ENCODE measurements around the gene CCDC170. TPM values are rescaled to one million over a fixed set of nuclear protein-coding genes. Genes with fewer than 3 reads are reported as not detected.
"Not testable (repeated sequence)": the region's sequence is repeated elsewhere in the genome, so short reads cannot be mapped to it uniquely, and the experiment has no call there.

The CCDC170 gene
- total RNA-seq, 1 donor from 2014 or later = 4.1 TPM

- DNase-seq = peak; percentile 61
Measured at GRCh38 chr6:151494235-151494935, 568 bp downstream of the CCDC170 start.

DNA sequence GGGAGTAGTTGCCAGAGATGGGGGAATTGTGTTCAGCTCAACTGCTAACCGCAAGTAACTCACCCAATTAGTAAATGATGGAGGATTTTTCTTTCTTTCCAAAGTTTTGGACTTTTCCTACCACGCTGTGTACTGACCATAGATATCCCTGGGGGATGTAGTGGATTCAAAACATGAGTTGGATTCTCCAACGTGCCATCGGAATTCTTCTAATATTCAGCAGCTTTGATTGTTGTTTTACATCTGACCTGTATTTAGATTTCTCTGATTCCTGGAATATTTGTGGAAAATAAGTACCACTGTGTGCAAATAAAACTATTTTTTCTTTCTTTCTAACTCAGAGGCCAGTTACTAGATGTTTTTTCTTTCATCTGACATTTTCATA is 1.1 kb downstream of the CCDC170 start:
- DNase-seq = no peak

GRCh38 chr6:151495380-151495779 is 1.6 kb downstream of the CCDC170 start:
- DNase-seq = no peak

- DNase-seq = no peak
Measured at GRCh38 chr6:151497905-151498304, 4.1 kb downstream of the CCDC170 start.

DNA sequence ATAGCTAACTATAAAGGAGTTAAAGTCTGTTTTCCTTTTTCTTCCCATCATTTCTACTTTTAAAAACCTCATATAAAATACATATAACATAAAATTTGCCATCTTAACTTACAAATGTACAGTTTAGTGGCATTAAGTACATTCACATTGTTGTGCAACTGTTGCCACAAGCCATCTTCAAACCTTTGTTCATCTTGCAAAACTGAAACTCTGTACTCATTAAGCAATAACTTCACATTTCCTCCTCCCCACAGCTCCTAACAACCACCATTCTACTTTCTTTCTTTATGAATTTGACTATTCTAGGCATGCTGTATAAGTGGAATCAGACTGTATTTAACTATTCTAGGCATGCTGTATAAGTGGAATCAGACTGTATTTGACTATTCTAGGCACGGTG is 4.5 kb downstream of the CCDC170 start:
- DNase-seq = no peak

DNA sequence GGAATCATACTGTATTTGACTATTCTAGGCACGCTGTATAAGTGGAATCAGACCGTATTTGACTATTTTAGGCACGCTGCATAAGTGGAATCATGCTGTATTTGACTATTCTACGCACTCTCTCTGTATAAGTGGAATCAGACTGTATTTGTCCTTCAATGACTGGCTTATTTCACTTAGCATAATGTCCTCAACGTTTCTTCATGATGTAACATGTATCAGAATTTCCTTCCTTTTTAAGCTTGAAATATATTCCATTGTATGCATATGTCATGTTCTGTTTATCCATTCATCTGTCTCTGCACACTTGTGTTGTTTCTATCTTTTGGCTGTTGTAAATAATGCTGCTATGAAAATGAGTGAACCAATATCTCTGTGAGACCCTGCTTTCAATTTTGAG is 5.7 kb downstream of the CCDC170 start:
- DNase-seq = no peak

GRCh38 chr6:151501511-151502136 is 7.8 kb downstream of the CCDC170 start:
- DNase-seq = no peak

GRCh38 chr6:151502499-151502898 is 8.7 kb downstream of the CCDC170 start:
- DNase-seq = no peak

DNA sequence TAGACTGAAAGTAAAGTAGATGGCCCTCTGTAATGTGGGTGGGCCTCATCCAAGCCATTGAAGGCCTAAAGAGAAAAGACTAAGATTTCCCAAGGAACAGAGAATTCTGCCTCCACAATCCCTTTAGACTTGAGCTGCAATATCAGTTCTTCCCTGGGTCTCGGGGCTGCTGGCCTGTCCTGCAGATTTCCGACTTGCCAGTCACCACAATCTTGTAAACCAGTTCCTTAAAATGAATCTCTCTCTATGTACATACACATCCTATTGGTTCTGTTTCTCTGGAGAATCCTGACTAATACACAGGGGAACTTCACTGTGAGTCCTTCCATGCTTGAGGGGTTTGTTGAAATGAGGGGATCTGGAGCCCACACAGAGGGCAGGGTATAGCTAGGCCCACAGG is 12.9 kb downstream of the CCDC170 start:
- no peak for DNase-seq

GRCh38 chr6:151509048-151509447 is 15.2 kb downstream of the CCDC170 start:
- no peak for DNase-seq

- DNase-seq = no peak
Measured at GRCh38 chr6:151512481-151512880, 18.7 kb downstream of the CCDC170 start.

DNA sequence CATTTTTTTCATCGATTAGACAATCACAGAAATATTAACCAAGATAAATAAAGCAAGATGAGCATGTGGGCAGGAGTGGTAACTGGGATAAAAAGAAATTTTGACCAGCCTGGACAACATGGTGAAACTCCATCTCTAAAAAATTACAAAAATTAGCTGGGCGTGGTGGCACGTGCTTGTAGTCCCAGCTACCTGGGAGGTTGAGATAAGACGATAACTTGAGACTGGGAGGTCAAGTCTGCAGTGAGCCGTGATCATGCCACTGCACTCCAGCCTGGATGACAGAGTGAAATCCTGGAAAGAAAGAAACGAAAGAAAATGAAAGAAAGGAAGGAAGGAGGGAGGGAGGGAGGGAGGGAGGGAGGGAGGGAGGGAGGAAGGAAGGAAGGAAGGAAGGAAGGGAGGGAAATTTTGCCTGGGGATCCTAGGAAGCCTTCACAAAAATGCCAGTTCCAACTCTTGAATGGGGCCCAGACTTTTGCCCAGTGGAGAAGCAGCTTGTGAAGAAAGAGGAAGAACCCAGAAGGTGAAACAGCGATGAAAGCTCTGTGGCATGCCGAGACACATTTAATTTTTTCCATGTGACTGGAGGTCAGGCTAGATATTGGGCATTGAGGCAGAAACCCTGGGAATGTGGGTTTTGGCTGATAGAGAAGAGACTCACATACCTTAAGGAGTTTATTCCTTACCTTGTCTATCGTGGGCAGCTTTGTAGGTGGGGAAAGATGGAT is 20.3 kb downstream of the CCDC170 start:
- no peak for DNase-seq

DNA sequence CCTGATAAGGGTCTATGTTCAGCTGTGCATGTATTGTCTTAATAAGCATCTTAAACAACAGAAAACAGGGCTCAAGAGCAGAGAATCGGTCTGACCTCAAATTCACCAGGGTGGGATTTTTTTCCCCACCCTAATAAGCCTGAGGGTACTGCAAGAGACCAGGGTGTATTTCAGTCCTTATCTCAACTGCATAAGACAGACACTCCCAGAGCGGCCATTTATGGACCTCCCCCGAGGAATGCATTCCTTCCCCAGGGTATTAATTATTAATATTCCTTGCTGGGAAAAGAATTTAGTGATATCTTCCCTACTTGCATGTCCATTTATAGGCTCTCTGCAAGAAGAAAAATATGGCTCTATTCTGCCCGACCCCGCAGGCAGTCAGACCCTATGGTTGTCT is 25.2 kb downstream of the CCDC170 start:
- not testable (repeated sequence) for DNase-seq

GRCh38 chr6:151523034-151523433 is 29.2 kb downstream of the CCDC170 start:
- no peak for DNase-seq

DNA sequence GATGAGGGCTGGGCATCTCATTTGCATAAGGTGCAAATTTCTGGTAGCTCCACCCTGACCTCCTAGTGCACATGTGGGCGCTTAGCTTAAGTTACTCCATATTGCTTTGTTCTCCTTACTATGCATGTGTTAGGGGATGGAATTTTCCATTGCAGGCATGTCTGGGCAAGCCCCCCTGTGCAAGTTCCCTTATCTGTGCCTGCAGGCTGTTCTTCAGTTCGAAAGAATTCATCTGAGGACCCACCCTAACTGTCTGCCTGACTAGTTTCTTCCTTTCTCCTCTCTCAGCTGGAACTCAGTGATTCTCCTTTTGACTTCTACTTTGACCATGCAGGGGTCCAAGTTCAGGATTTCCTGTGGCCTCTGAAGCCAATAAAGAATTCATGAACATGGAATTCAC is 30.2 kb downstream of the CCDC170 start:
- DNase-seq = no peak

DNA sequence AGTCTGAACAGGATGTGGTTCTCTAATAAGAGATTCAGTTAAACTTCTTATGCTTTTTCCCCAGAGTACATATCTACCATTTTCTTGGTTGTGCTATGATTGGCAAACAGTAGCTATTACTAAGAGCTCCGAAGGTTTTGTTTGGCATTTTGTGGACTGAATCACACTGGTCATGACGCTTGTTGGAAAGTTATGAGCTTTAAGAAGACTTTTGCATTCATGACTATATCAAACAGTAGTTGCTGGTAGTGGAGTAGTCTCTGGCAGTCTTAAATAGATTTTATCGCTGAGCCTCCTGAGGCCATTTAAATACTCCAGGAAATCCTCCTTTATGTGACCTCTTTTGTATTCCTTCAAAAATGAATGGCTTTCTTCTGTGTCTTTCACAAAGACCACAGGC is 40.8 kb downstream of the CCDC170 start:
- DNase-seq = no peak

GRCh38 chr6:151535476-151536187 is 41.8 kb downstream of the CCDC170 start:
- DNase-seq = no peak

DNA sequence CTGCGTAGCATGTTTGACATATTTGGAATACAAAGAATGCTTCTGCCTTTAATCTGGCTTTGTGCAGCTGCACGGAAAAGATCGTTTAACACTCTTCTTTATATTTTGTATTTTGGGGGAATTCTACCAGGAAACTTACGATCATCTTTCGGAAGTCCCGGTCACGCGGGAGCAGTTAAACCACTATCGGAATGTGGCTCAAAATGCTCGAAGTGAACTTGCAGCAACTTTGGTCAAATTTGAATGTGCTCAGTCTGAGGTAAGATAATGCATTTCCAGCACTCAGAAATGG is 42.3 kb downstream of the CCDC170 start:
- DNase-seq = no peak

DNA sequence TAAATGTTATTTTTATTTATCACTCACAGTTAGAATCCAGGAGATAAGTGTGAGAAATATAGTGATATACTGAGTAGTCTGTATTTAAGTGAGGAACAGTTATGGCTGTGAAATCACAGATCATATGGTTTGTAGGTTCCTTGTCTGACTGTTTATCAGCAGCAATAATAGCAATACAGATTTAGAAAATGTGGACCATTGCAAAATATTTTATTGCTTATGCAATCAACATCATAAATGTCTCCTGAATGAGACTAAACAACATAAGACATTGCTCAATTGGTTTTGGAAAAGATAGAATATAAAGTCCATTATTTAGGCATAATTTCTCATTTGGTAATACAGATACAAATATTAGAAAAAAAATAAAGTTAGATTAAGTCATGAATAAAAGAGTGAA is 43.7 kb downstream of the CCDC170 start:
- DNase-seq = no peak

DNA sequence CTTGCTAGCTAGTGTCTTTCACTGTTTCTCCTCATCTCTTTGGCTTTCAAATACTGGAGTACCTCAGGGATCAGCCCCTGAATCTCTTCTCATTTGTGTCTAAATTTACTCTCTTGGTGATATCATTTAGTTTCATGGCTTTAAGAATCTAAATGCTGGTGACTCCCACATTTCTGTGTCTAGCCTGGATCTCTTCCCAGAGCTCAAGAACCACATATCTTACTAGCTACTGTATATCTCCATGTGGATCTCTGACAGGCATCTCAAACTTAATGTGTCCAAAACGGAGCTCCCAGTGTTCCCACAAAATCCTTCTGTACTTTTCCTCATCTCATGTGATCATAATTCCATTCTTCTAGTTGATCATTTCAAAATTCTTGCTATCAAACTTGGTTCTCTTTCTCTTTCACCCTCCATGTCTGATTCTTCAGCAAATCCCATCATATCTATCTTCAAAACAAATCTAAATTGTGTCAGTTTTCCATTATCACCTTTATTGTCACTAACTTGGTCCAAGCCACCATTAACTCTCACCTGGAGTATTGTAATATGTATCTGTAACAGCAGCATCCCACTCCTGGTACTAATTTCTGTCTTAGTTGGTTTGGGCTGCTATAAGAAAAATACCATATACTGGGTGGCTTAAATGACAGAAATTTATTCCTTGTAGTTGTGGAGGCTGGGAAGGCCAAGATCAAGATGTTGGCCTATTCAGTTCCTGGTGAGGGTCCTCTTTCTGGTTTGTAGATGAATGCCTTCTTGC is 45.9 kb downstream of the CCDC170 start:
- DNase-seq = no peak

DNA sequence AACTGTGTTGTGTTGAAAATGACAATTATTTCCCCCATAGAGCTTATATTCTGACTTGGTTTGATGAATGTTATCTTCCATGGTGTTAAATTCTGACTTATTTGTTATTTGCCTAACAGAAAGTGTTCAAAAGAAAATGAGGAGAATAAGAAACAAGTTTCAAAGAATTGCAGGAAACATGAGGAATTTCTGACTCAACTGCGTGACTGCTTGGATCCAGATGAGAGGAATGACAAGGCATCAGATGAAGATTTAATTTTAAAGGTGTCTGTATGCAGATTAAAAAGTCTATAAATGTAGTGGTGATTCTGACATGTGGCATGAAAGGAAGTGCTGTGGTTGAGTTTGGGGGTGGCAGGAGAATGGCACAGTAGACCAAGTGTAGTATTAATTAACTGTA is 50.6 kb downstream of the CCDC170 start:
- DNase-seq = no peak

- not testable (repeated sequence) for DNase-seq
Measured at GRCh38 chr6:151544884-151545283, 51.1 kb downstream of the CCDC170 start.

All from tongue (tissue), 2 donors.